Common myeloid progenitor, CD34-positive (primary cell): ENCODE results near the gene SPANXN5. TPM values are rescaled to one million over a fixed set of nuclear protein-coding genes. Genes with fewer than 3 reads are reported as not detected.
"Not testable (repeated sequence)": the region's sequence is repeated elsewhere in the genome, so short reads cannot be mapped to it uniquely, and the experiment has no call there.

Experiments
- CTCF ChIA-PET: fragments of 350-600 bp; sonication (Branson Sonifier 250); formaldehyde crosslinking; loops from one replicate; lab custom pipeline; 2021; ENCODE audit warnings: antibody characterized with exemption; lab: Charles Lee
- POLR2A ChIA-PET: fragments of 350-600 bp; sonication (Branson Sonifier 250); formaldehyde crosslinking; loops from one replicate; lab custom pipeline; 2021; ENCODE audit warnings: antibody characterized with exemption; lab: Charles Lee
- DNase-seq, 3 donors: peaks; one replicate each; pipeline versions ENCODE4 v3.0.0 to v3.0.0-alpha.2; 2013
- H3K27ac ChIP-seq, 2 experiments: 1 replicate in 1 of 2; 2 replicates in 1 of 2; pipeline ENCODE4 v1.7.0; 2013; ENCODE audit warnings: inconsistent platforms in 2 of 2, low read length in 2 of 2, mild to moderate bottlenecking in 2 of 2, low read depth in 1 of 2, moderate library complexity in 1 of 2; ENCODE audit not compliant: severe bottlenecking in 2 of 2, insufficient read depth in 1 of 2, poor library complexity in 1 of 2
- H3K27me3 ChIP-seq, 5 experiments: replicated peaks in 2 of 5; 1 replicate in 3 of 5; 2 replicates in 2 of 5; pipeline versions ENCODE4 v1.6.1 to v1.7.0; 2013; ENCODE audit warnings: low read length in 4 of 5, mild to moderate bottlenecking in 2 of 5, moderate library complexity in 2 of 5, inconsistent platforms in 1 of 5; ENCODE audit not compliant: insufficient read depth in 5 of 5, control insufficient read depth in 4 of 5
- H3K36me3 ChIP-seq, 4 experiments: 1 replicate in 2 of 4; 2 replicates in 2 of 4; pipeline versions ENCODE4 v1.6.1 to v1.7.0; 2013; ENCODE audit warnings: low read length in 3 of 4, control low read depth in 1 of 4, mild to moderate bottlenecking in 1 of 4; ENCODE audit not compliant: control insufficient read depth in 4 of 4, insufficient read depth in 4 of 4
- H3K4me1 ChIP-seq, 4 experiments: 1 replicate in 3 of 4; 2 replicates in 1 of 4; pipeline versions ENCODE4 v1.6.1 to v1.7.1; 2013; ENCODE audit warnings: low read length in 3 of 4, mild to moderate bottlenecking in 3 of 4, control low read depth in 1 of 4, inconsistent platforms in 1 of 4, moderate library complexity in 1 of 4; ENCODE audit not compliant: control insufficient read depth in 4 of 4, insufficient read depth in 4 of 4; ENCODE audit errors: control extremely low read depth in 1 of 4
- H3K4me3 ChIP-seq, 7 experiments: 1 replicate in 4 of 7; 2 replicates in 3 of 7; pipeline versions ENCODE4 v1.5.1 to v1.7.0; 2013; ENCODE audit warnings: mild to moderate bottlenecking in 7 of 7, low read length in 6 of 7, moderate library complexity in 6 of 7, inconsistent platforms in 2 of 7, low read depth in 2 of 7, control low read depth in 1 of 7; ENCODE audit not compliant: insufficient read depth in 4 of 7, control insufficient read depth in 1 of 7; ENCODE audit errors: extremely low read depth in 1 of 7
- H3K9me3 ChIP-seq, 5 experiments: 1 replicate in 4 of 5; 2 replicates in 1 of 5; pipeline versions ENCODE4 v1.6.1 to v1.7.1; 2013; ENCODE audit warnings: low read length in 4 of 5, mild to moderate bottlenecking in 2 of 5, inconsistent platforms in 1 of 5, low read depth in 1 of 5, moderate library complexity in 1 of 5; ENCODE audit not compliant: control insufficient read depth in 4 of 5, insufficient read depth in 2 of 5; ENCODE audit errors: control extremely low read depth in 1 of 5
- WGBS: methylation state at CpG from one replicate; pipeline ENCODE4 v1.1.5; 2013; ENCODE audit not compliant: insufficient coverage; 5-methylcytosine and 5-hydroxymethylcytosine counted together
- polyA plus RNA-seq: library from polyadenylated mRNA; unstranded; fragments of 120-200 nt; gene quantifications from one replicate; pipeline ENCODE4 v1.2.1, GENCODE V29; 2013

The SPANXN5 gene
- not detected for polyA plus RNA-seq

- 94% methylated on average over 2 of the region's 2 CpGs for WGBS
- H3K4me3 ChIP-seq, DNase-seq, POLR2A ChIA-PET, H3K4me1 ChIP-seq, H3K27ac ChIP-seq, H3K9me3 ChIP-seq, H3K36me3 ChIP-seq, CTCF ChIA-PET: not testable (repeated sequence)
- H3K27me3 ChIP-seq, result peaks cover 0 to 13% (median 0%) of the 10 kb centered on the region in 5 experiments
These were observed at the start of gene SPANXN5 for GRCh38 chrX:52797327-52797726. Gene SPANXN5 (minus strand): TSS chrX:52797427. CDS start chrX:52797348, 79 bp downstream.

- H3K4me1 ChIP-seq, CTCF ChIA-PET, H3K36me3 ChIP-seq, H3K27ac ChIP-seq, POLR2A ChIA-PET, H3K4me3 ChIP-seq, H3K9me3 ChIP-seq, DNase-seq, H3K27me3 ChIP-seq: not testable (repeated sequence)
- 100% methylated on average over 1 of the region's 3 CpGs for WGBS
These were observed 46.4 kb upstream of the SPANXN5 start for GRCh38 chrX:52843619-52844018.

GRCh38 chrX:52839137-52839536 lies 41.9 kb upstream of the SPANXN5 start:
- no peaks in the 10 kb centered on the region for H3K36me3 ChIP-seq
- ChIA-PET CTCF (no interaction called here), POLR2A (no interaction called here)
- DNase-seq, result no peak
- 100% methylated on average over 1 of the region's 2 CpGs for WGBS
- no peak overlapping the region for H3K27ac ChIP-seq
- no peaks in the 10 kb centered on the region for H3K9me3 ChIP-seq
- H3K4me3 ChIP-seq, result no peak overlapping the region
- peaks cover 0 to 3% (median 0%) of the 10 kb centered on the region in 5 experiments for H3K27me3 ChIP-seq
- H3K4me1 ChIP-seq, result no peaks in the 10 kb centered on the region

- WGBS, result 42% methylated on average over 3 of the region's 3 CpGs
- Histone ChIP-seq H3K36me3 (no peaks in the 10 kb centered on the region), H3K27ac (no peak overlapping the region), H3K27me3 (peaks cover 0 to 11% (median 0%) of the 10 kb centered on the region in 5 experiments), H3K4me3 (no peak overlapping the region), H3K4me1 (no peaks in the 10 kb centered on the region), H3K9me3 (peaks cover 0 to 3% (median 0%) of the 10 kb centered on the region in 5 experiments)
- DNase-seq, result no peak
- ChIA-PET CTCF (no interaction called here), POLR2A (no interaction called here)
These were observed 33.3 kb upstream of the SPANXN5 start for GRCh38 chrX:52830551-52830950.

- ChIA-PET POLR2A (no interaction called here), CTCF (no interaction called here)
- no peak overlapping the region for H3K27ac ChIP-seq
- no peaks in the 10 kb centered on the region for H3K36me3 ChIP-seq
- no peak overlapping the region for H3K4me3 ChIP-seq
- no peaks in the 10 kb centered on the region for H3K4me1 ChIP-seq
- DNase-seq, result no peak
- H3K9me3 ChIP-seq, result peaks cover 0 to 3% (median 0%) of the 10 kb centered on the region in 5 experiments
- no CpG with 5 or more reads among the region's 2 CpGs for WGBS
- H3K27me3 ChIP-seq, result peaks cover 0 to 10% (median 0%) of the 10 kb centered on the region in 5 experiments
These were observed 27.4 kb upstream of the SPANXN5 start for GRCh38 chrX:52824608-52825007.

- DNase-seq, result no peak
- H3K27ac ChIP-seq, result no peak overlapping the region
- peaks cover 0 to 19% (median 0%) of the 10 kb centered on the region in 5 experiments for H3K27me3 ChIP-seq
- ChIA-PET CTCF (no interaction called here), POLR2A (no interaction called here)
- no peaks in the 10 kb centered on the region for H3K9me3 ChIP-seq
- H3K4me1 ChIP-seq, result no peaks in the 10 kb centered on the region
- H3K36me3 ChIP-seq, result no peaks in the 10 kb centered on the region
- WGBS, result 71% methylated on average over 6 of the region's 11 CpGs
- no peak overlapping the region for H3K4me3 ChIP-seq
These were observed 24.0 kb upstream of the SPANXN5 start for GRCh38 chrX:52821079-52821760.

- no peaks in the 10 kb centered on the region for H3K9me3 ChIP-seq
- POLR2A ChIA-PET, result no interaction called here
- H3K27me3 ChIP-seq, result peaks cover 0 to 25% (median 0%) of the 10 kb centered on the region in 5 experiments
- CTCF ChIA-PET, result interaction anchor here (0.6 kb wide), 1 partner anchor 1362 kb away, joined by 3 read pairs; no protein-coding TSS in a partner anchor
- no peaks in the 10 kb centered on the region for H3K36me3 ChIP-seq
- DNase-seq, result no peak
- no peak overlapping the region for H3K4me3 ChIP-seq
- no peaks in the 10 kb centered on the region for H3K4me1 ChIP-seq
- no peak overlapping the region for H3K27ac ChIP-seq
- WGBS, result 81% methylated on average over 4 of the region's 4 CpGs
These were observed 22.6 kb upstream of the SPANXN5 start for GRCh38 chrX:52819788-52820187.
